ENCODE data around the gene FIGNL2. TPM values are rescaled to one million over a fixed set of nuclear protein-coding genes. Genes with fewer than 3 reads are reported as not detected.

The FIGNL2 gene
- total and polyA plus RNA-seq, 2 experiments from 2014 or later: 0.13 to 0.32 TPM

DNA sequence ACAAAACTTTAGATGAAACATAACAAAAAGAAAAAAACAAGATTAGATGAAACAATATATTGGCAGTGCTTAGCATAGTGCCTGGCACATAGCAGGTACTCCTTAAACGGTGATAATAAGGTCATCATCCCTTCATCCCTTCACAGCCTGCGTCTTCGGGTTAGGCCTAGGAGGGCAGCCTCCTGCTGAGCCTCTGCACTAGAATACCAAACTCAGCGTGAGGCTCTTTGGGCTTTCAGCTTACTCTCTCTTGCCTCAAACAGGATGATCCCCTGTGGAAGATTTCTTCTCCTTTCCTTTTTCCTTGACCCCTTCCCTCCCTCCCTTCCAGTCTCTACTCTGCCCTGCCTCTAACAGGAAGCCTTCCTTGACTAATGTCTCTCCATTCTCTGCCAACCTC, 14.4 kb upstream of the FIGNL2 start:
- in situ Hi-C loops (cut with MboI): no loop called here
- 83 to 87% methylated on average over 4 of the region's 4 CpGs for WGBS, 2 experiments (ENCODE audit: low coverage in 1 of 2, low lambda C conversion rate in 2 of 2, missing lambda C conversion rate in 2 of 2)
- no peak overlapping the region for H3K4me2 ChIP-seq (ENCODE audit: unreplicated experiment)

DNA sequence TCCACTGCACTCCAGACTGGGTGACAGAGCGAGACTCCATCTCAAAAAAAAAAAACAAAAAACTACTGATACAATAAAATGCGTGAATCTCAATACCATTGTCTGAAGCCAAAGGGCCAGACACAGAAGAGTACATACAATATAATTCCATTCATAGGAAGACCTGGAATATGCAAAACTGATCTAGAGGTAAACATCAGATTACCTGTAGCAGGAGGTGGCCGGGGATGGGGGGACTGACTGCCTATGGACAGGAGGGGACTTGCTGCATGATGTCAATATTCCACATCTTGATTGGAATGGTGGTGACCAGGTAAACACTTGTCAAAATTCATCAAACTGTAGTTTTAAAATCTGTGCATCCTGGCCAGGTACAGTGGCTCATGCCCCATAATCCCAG, 12.5 kb upstream of the FIGNL2 start:
- in situ Hi-C loops (cut with MboI): no loop called here
- Histone ChIP-seq H3K9me3 (ENCODE audit: low read depth) (no peaks in the 10 kb centered on the region), H3K4me3 (no peak overlapping the region), H3K27me3 (replicated peaks; ENCODE audit: insufficient read depth) (peaks cover 15% of the 10 kb centered on the region), H3K27ac (no peak overlapping the region), H3K9me2 (ENCODE audit: insufficient read depth) (no peaks in the 10 kb centered on the region), H3K4me2 (ENCODE audit: unreplicated experiment) (no peak overlapping the region), H3K79me2 (ENCODE audit: insufficient read depth) (no peaks in the 10 kb centered on the region), H3K9ac (no peak overlapping the region), H3K36me3 (ENCODE audit: low read depth) (no peaks in the 10 kb centered on the region), H3F3A (ENCODE audit: insufficient read depth) (no peaks in the 10 kb centered on the region), H3K4me1 (ENCODE audit: insufficient read depth) (no peaks in the 10 kb centered on the region), H4K20me1 (ENCODE audit: insufficient read depth) (no peaks in the 10 kb centered on the region), H2AFZ (no peak overlapping the region)
- DNase-seq: no peak
- 54 to 57% methylated on average over 3 of the region's 3 CpGs for WGBS, 2 experiments (ENCODE audit: low coverage in 1 of 2, low lambda C conversion rate in 2 of 2, missing lambda C conversion rate in 2 of 2)
- TF ChIP-seq EZH2phosphoT487 (IDR thresholded peaks at IDR 0.05; ENCODE audit: insufficient read depth, low read depth) (no peak), EZH2 (IDR thresholded peaks at IDR 0.05; ENCODE audit: insufficient read depth, poor library complexity, severe bottlenecking) (no peak)

More for the DNA sequence above, 14.4 kb upstream of the FIGNL2 start:
- no peak for DNase-seq
- H3K9me3 ChIP-seq (ENCODE audit: low read depth): no peaks in the 10 kb centered on the region
- TF ChIP-seq EZH2phosphoT487 (IDR thresholded peaks at IDR 0.05; ENCODE audit: insufficient read depth, low read depth): no peak
- no peak for TF ChIP-seq EZH2 (IDR thresholded peaks at IDR 0.05; ENCODE audit: insufficient read depth, poor library complexity, severe bottlenecking)
- no peaks in the 10 kb centered on the region for H4K20me1 ChIP-seq (ENCODE audit: insufficient read depth)
- no peak overlapping the region for H3K9ac ChIP-seq
- no peak overlapping the region for H2AFZ ChIP-seq
- peaks cover 15% of the 10 kb centered on the region for H3K27me3 ChIP-seq (replicated peaks; ENCODE audit: insufficient read depth)
- H3F3A ChIP-seq (ENCODE audit: insufficient read depth): no peaks in the 10 kb centered on the region
- no peaks in the 10 kb centered on the region for H3K4me1 ChIP-seq (ENCODE audit: insufficient read depth)
- H3K36me3 ChIP-seq (ENCODE audit: low read depth): no peaks in the 10 kb centered on the region
- H3K27ac ChIP-seq: no peak overlapping the region
- H3K9me2 ChIP-seq (ENCODE audit: insufficient read depth): no peaks in the 10 kb centered on the region
- no peaks in the 10 kb centered on the region for H3K79me2 ChIP-seq (ENCODE audit: insufficient read depth)
- H3K4me3 ChIP-seq: no peak overlapping the region

DNA sequence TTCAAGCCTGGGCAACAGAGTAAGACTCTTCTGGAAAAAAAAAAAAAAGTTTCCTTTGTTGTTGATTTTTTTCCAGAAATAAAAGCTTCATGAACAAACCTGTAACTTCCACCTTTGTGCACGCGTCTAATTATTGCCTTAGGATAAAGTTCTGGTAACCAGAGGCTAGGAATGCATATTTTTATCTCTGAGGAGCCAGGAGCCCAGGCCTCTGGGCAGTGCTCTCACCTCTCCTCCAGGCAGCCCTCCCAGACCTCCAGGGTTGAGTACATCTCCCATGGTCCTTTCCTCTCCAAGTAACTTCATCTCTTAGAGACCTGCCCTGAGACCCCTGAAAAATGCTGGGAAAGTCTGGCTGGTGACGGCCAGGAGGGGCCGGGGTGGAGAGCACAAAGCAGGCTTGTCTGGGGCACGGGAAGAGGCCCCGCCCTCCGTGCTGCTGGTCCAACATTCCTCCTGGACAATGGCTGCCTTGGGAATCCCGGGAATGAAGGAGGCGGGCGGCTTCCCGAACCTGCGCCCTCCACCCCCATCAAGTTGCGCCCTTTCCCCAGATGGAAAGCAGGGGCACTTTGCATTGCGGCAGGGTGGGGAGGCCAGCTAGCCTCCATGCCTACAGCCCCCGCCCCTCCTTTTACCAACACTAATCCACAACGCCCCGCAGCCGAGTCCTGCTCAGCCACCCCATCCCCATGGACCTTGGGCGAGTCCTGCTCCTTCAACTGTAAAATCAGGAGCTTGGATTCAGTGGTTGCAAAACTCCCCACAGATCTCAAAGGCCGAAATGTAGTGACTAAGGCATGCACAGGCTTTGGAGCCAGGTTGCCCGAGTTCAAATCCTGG, 7.3 kb upstream of the FIGNL2 start:
- no peaks in the 10 kb centered on the region for H3K9me2 ChIP-seq (ENCODE audit: insufficient read depth)
- H3K27me3 ChIP-seq (replicated peaks; ENCODE audit: insufficient read depth): no peaks in the 10 kb centered on the region
- no peaks in the 10 kb centered on the region for H4K20me1 ChIP-seq (ENCODE audit: insufficient read depth)
- H3K4me1 ChIP-seq (ENCODE audit: insufficient read depth): no peaks in the 10 kb centered on the region
- peak overlapping the region; percentile 65 for H3K4me3 ChIP-seq
- H2AFZ ChIP-seq: peak overlapping the region; percentile 83
- 15 to 16% methylated on average over 19 to 21 of the region's 21 CpGs for WGBS, 2 experiments (ENCODE audit: low coverage in 1 of 2, low lambda C conversion rate in 2 of 2, missing lambda C conversion rate in 2 of 2)
- no peak overlapping the region for H3K27ac ChIP-seq
- TF ChIP-seq EZH2 (IDR thresholded peaks at IDR 0.05; ENCODE audit: insufficient read depth, poor library complexity, severe bottlenecking) (no peak), EZH2phosphoT487 (IDR thresholded peaks at IDR 0.05; ENCODE audit: insufficient read depth, low read depth) (no peak)
- no peaks in the 10 kb centered on the region for H3F3A ChIP-seq (ENCODE audit: insufficient read depth)
- H3K4me2 ChIP-seq (ENCODE audit: unreplicated experiment): peak overlapping the region; percentile 67
- no peaks in the 10 kb centered on the region for H3K9me3 ChIP-seq (ENCODE audit: low read depth)
- no peaks in the 10 kb centered on the region for H3K79me2 ChIP-seq (ENCODE audit: insufficient read depth)
- in situ Hi-C loops (cut with MboI): no loop called here
- H3K9ac ChIP-seq: 0 out of 2 replicates have a peak overlapping the region, but pooled peaks have one; percentile 21
- DNase-seq: peak; percentile 62
- no peaks in the 10 kb centered on the region for H3K36me3 ChIP-seq (ENCODE audit: low read depth)

DNA sequence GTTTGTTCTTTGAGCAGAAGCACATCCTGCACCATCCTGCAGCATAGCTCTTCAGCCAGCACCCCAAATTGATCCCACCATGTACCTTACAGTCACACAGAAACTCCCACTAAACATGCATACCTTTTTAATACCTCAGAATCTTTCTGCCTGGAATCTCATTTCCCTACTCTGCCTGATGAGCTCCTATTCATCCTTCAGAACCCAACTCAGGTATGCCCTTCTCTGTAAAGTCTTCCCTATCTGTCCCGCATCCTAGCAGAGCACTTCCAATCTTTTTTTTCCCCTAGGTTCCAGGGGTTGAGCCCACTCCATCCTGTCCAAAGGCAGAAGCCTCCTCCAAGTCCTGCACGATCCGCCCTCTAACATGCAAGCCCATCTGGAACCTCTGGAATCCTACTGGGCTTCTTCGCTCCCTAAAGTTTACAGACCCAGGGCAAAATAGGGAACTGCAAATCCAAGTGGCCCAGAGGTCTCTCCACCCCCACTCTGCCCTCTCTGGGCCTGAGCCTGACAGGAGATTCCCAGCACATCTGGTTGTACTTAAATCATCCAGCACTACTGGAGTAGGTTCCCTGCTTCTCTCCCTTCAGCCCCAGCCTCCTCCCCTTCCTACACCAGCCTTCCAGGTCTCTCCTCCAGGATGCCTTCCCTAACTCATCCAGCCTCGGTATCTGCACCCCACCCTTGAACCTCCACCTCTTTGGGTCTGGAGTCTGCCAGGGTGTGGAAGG, 4.1 kb upstream of the FIGNL2 start:
- H3K9me2 ChIP-seq (ENCODE audit: insufficient read depth): no peaks in the 10 kb centered on the region
- H3K4me1 ChIP-seq (ENCODE audit: insufficient read depth): no peaks in the 10 kb centered on the region; the same call in 1 of the 2 replicates
- H3K27ac ChIP-seq: no peak overlapping the region
- H3K79me2 ChIP-seq (ENCODE audit: insufficient read depth): no peaks in the 10 kb centered on the region
- H3K4me2 ChIP-seq (ENCODE audit: unreplicated experiment): no peak overlapping the region
- no peaks in the 10 kb centered on the region for H3F3A ChIP-seq (ENCODE audit: insufficient read depth)
- H3K36me3 ChIP-seq (ENCODE audit: low read depth): no peaks in the 10 kb centered on the region
- in situ Hi-C loops (cut with MboI): no loop called here
- peaks cover 8% of the 10 kb centered on the region; the same call in 1 of the 2 replicates for H3K27me3 ChIP-seq (replicated peaks; ENCODE audit: insufficient read depth)
- peak; percentile 17 for DNase-seq
- H2AFZ ChIP-seq: no peak overlapping the region
- H3K4me3 ChIP-seq: no peak overlapping the region
- H3K9me3 ChIP-seq (ENCODE audit: low read depth): no peaks in the 10 kb centered on the region
- TF ChIP-seq EZH2 (IDR thresholded peaks at IDR 0.05; ENCODE audit: insufficient read depth, poor library complexity, severe bottlenecking) (no peak), EZH2phosphoT487 (IDR thresholded peaks at IDR 0.05; ENCODE audit: insufficient read depth, low read depth) (no peak)
- 69 to 70% methylated on average over 5 of the region's 5 CpGs for WGBS, 2 experiments (ENCODE audit: low coverage in 1 of 2, low lambda C conversion rate in 2 of 2, missing lambda C conversion rate in 2 of 2)
- no peak overlapping the region for H3K9ac ChIP-seq
- H4K20me1 ChIP-seq (ENCODE audit: insufficient read depth): no peaks in the 10 kb centered on the region
